ENCODE measurements around the gene CXCR5. TPM values are rescaled to one million over a fixed set of nuclear protein-coding genes. Genes with fewer than 3 reads are reported as not detected.

Gene CXCR5
- total RNA-seq, 1 donor from 2014 or later: not detected

GRCh38 chr11:118899706-118900360 is 16.1 kb downstream of the CXCR5 start:
- Mint-ChIP-seq H3K27ac (ENCODE audit: unreplicated experiment) (no peak overlapping the region), H3K36me3 (ENCODE audit: unreplicated experiment) (no peaks in the 10 kb centered on the region), H3K9me3 (ENCODE audit: unreplicated experiment) (no peaks in the 10 kb centered on the region), H3K4me1 (ENCODE audit: low read depth, unreplicated experiment) (peaks cover 3% of the 10 kb centered on the region), H3K4me3 (ENCODE audit: unreplicated experiment) (no peak overlapping the region), H3K27me3 (ENCODE audit: unreplicated experiment) (no peaks in the 10 kb centered on the region)
- no peak for TF ChIP-seq CTCF (IDR thresholded peaks at IDR 0.05; ENCODE audit: partially characterized antibody, unreplicated experiment)
- no peak for DNase-seq

GRCh38 chr11:118900535-118901384 is 17.1 kb downstream of the CXCR5 start:
- DNase-seq: no peak
- H3K4me1 Mint-ChIP-seq (ENCODE audit: low read depth, unreplicated experiment): peaks cover 3% of the 10 kb centered on the region
- no peak for TF ChIP-seq CTCF (IDR thresholded peaks at IDR 0.05; ENCODE audit: partially characterized antibody, unreplicated experiment)
- H3K27me3 Mint-ChIP-seq (ENCODE audit: unreplicated experiment): no peaks in the 10 kb centered on the region
- no peak overlapping the region for H3K27ac Mint-ChIP-seq (ENCODE audit: unreplicated experiment)
- no peaks in the 10 kb centered on the region for H3K36me3 Mint-ChIP-seq (ENCODE audit: unreplicated experiment)
- no peak overlapping the region for H3K4me3 Mint-ChIP-seq (ENCODE audit: unreplicated experiment)
- H3K9me3 Mint-ChIP-seq (ENCODE audit: unreplicated experiment): no peaks in the 10 kb centered on the region

- Mint-ChIP-seq H3K4me1 (ENCODE audit: low read depth, unreplicated experiment) (no peaks in the 10 kb centered on the region), H3K27ac (ENCODE audit: unreplicated experiment) (no peak overlapping the region), H3K27me3 (ENCODE audit: unreplicated experiment) (peaks cover 2% of the 10 kb centered on the region), H3K4me3 (ENCODE audit: unreplicated experiment) (no peak overlapping the region), H3K36me3 (ENCODE audit: unreplicated experiment) (no peaks in the 10 kb centered on the region), H3K9me3 (ENCODE audit: unreplicated experiment) (peaks cover 2% of the 10 kb centered on the region)
- TF ChIP-seq CTCF (IDR thresholded peaks at IDR 0.05; ENCODE audit: partially characterized antibody, unreplicated experiment): no peak
- DNase-seq: no peak
Observed at GRCh38 chr11:118901494-118902335, 18.0 kb downstream of the CXCR5 start.

GRCh38 chr11:118902336-118903203 is 18.9 kb downstream of the CXCR5 start:
- TF ChIP-seq CTCF (IDR thresholded peaks at IDR 0.05; ENCODE audit: partially characterized antibody, unreplicated experiment): no peak
- H3K4me1 Mint-ChIP-seq (ENCODE audit: low read depth, unreplicated experiment): peaks cover 6% of the 10 kb centered on the region
- peaks cover 2% of the 10 kb centered on the region for H3K27me3 Mint-ChIP-seq (ENCODE audit: unreplicated experiment)
- H3K4me3 Mint-ChIP-seq (ENCODE audit: unreplicated experiment): no peak overlapping the region
- no peak for DNase-seq
- H3K36me3 Mint-ChIP-seq (ENCODE audit: unreplicated experiment): no peaks in the 10 kb centered on the region
- no peak overlapping the region for H3K27ac Mint-ChIP-seq (ENCODE audit: unreplicated experiment)
- peaks cover 6% of the 10 kb centered on the region for H3K9me3 Mint-ChIP-seq (ENCODE audit: unreplicated experiment)
